Kidney epithelial cell (primary cell): ENCODE measurements around the gene PSMA7. TPM values are rescaled to one million over a fixed set of nuclear protein-coding genes. Genes with fewer than 3 reads are reported as not detected.

Experiments
- DNase-seq: peaks from one replicate; pipeline ENCODE4 v3.0.0-alpha.2; 2010; ENCODE audit warnings: low read depth
- H3K27me3 ChIP-seq: 2 replicates; pipeline ENCODE4 v1.6.0; 2011; ENCODE audit warnings: low read length; ENCODE audit not compliant: control insufficient read depth, insufficient read depth
- H3K36me3 ChIP-seq: 2 replicates; pipeline ENCODE4 v1.5.1; 2011; ENCODE audit warnings: low read length; ENCODE audit not compliant: control insufficient read depth, insufficient read depth
- H3K4me3 ChIP-seq: 2 replicates; pipeline ENCODE4 v1.5.1; 2011; ENCODE audit warnings: low read depth, mild to moderate bottlenecking, control low read depth, low read length
- CTCF ChIP-seq: IDR thresholded peaks from 2 replicates; pipeline ENCODE4 v1.5.1; 2011; ENCODE audit warnings: mild to moderate bottlenecking, moderate library complexity, low read length, control low read depth, inconsistent platforms; ENCODE audit not compliant: insufficient read depth, poor library complexity, severe bottlenecking
- total RNA-seq: library from RNA; depleted of rRNA; stranded (reverse); fragments of >200 nt; gene quantifications from 2 replicates; pipeline ENCODE4 v1.2.3, GENCODE V29; 2015

PSMA7 gene
- total RNA-seq, 1 donor from 2014 or later: 420 TPM

DNA sequence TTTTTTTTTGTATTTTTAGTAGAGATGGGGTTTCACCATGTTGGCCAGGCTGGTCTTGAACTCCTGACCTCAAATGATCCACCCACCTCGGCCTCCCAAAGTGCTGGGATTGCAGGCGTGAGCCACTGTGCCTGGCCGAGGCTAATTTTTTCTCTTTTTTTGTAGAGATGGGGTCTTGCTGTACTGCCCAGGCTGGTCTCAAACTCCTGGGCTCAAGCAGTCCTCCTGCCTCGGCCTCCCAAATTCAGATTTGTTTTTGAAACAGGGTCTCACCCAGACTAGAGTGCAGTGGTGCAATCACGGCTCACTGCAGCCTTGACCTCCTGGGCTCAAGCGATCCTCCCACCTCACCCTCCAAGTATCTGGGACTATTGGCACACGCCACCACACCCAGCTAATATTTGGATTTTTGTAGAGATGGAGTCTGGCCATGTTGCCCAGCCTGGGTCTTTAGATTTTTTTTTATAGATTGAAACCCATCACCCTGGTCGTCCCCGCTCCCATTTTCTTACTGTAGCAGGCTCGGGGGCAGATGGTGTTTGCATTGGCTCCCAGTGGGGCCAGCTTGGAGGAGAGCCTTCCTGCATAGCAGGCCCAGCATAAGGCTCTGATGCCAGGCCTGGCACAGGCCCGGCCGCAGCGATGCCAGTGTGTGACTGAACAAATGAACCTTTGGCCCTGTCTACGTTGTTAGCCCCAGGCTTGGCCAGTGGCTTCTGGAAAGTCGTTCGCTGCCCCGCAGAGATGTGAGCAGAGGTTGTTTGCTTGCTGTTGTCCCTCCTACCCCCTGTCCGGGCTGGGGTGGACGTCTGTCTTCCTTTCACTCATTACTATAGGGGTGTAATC is 35.3 kb upstream of the PSMA7 start:
- Histone ChIP-seq H3K36me3 (no peaks in the 10 kb centered on the region), H3K4me3 (no peak overlapping the region), H3K27me3 (no peaks in the 10 kb centered on the region)
- TF ChIP-seq CTCF: no peak
- no peak for DNase-seq

GRCh38 chr20:62177307-62177706 is 34.1 kb upstream of the PSMA7 start:
- no peaks in the 10 kb centered on the region for H3K36me3 ChIP-seq
- H3K27me3 ChIP-seq: no peaks in the 10 kb centered on the region
- H3K4me3 ChIP-seq: no peak overlapping the region
- DNase-seq: no peak
- TF ChIP-seq CTCF: no peak

DNA sequence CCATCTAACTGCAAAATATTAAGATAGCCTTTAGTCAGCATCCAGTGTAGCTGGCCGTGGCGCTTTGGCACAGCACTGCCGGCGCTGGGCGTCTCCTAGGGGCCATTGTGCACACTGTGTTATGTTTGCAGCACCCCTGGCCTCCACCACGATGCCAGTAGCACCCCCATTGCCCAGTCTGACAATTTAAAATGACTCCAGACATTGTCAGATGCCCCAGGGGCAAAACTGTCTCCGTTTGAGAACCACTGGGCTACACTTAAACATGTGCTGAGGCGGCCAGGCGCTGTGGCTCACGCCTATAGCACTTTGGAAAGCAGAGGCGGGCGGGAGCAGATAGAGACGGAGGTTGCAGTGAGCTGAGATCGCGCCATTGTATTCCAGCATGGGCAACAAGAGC is 33.7 kb upstream of the PSMA7 start:
- Histone ChIP-seq H3K4me3 (no peak overlapping the region), H3K36me3 (no peaks in the 10 kb centered on the region), H3K27me3 (no peaks in the 10 kb centered on the region)
- no peak for DNase-seq
- TF ChIP-seq CTCF: no peak

DNA sequence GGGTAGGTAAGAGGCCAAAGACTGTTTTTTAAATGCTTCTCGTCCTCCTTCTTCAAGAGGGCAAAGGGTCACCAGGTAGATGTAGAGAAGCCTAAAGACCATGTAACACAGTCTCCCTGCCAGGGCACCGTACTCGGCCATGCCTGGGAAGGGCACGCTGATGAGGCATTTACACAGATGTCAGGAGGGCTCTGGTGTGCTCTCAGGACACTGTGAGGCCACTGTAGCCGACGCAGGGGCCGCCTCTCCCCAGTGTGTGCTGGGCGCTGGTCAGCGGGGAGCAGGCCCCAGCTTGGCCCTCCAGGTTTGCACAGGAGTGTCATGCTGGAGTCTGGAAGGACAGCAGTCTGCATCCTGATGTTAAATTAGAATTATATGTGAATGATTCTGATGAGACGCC is 32.5 kb upstream of the PSMA7 start:
- no peaks in the 10 kb centered on the region for H3K27me3 ChIP-seq
- no peak for DNase-seq
- H3K4me3 ChIP-seq: no peak overlapping the region
- TF ChIP-seq CTCF: no peak
- H3K36me3 ChIP-seq: no peaks in the 10 kb centered on the region

DNA sequence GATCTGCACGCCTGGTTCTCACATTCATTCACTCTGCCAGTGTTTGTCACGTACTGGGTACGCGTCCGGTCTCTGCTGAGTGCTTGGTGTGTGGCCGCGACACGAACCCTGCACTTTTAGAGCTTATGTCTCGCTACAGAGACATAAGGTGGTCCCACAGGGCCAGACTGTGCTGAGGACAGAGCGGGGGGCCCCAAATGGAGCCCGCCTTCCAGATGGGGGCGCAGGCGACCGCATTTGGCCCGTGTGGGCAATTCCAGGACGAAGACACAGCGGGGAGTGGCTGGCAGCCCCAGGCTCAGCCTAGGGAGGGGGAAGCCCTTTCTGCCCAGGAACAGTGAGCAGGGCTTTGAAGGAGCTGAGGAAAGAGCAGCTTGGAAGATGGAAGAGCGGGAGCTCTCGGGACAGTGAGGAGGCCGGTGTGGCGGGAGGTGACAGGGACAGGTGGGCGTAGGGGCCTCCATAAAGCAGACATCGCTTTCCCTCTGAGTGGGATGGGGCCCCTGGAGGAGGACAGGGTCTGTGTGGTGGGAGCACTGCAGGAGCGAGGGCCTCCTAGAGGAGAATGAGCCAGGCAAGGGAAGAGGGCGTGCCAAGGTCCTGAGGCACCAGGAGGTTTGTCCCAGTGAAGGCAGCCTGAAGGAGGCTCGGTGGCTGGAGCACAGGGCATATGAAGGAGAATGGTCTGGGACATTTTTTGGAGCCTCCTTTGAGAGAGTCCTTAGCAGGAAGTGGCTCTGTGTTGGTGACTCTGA is 31.9 kb upstream of the PSMA7 start:
- H3K36me3 ChIP-seq: no peaks in the 10 kb centered on the region
- no peak for DNase-seq

More for the DNA sequence above, 31.9 kb upstream of the PSMA7 start:
- no peak overlapping the region for H3K4me3 ChIP-seq
- H3K27me3 ChIP-seq: no peaks in the 10 kb centered on the region
- TF ChIP-seq CTCF: no peak
